Hair follicular keratinocyte (primary cell): ENCODE data around the gene SPRR2F. TPM values are rescaled to one million over a fixed set of nuclear protein-coding genes. Genes with fewer than 3 reads are reported as not detected.

Experiments
- total RNA-seq: library from RNA; depleted of rRNA; stranded (reverse); fragments of >200 nt; gene quantifications from 2 replicates; pipeline ENCODE4 v1.2.3, GENCODE V29; 2015

Gene SPRR2F
- total RNA-seq: not detected in 2 replicates

GRCh38 chr1:153113416-153113815 is at the start of gene SPRR2F:
Gene SPRR2F (minus strand): TSS chr1:153113516. CDS start chr1:153112733, 783 bp downstream.

DNA sequence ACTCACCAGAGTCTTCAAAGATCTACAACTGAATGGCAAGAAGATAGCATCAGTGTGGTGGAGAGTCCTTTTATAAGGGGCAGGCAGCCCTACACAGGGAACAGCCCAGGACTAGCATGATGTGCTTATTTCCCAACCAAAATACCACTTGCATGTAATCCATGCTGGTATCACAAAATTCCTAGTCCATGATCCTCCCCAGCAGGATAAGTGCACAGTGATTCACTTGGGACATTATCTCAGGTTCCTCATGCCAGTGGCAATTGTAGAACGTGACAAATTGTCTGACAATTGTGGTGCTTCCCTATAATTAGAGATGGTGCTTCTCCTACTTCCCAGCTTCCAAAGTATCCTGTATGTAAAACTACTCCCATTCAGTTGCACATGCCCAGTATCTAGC is 37.5 kb upstream of the SPRR2F start, which contains the start of gene SPRR2G:
Gene SPRR2G, minus strand, starts transcription at position 45 of the 400 bp plus-strand sequence. CDS start 780 bp downstream, outside the sequence.

DNA sequence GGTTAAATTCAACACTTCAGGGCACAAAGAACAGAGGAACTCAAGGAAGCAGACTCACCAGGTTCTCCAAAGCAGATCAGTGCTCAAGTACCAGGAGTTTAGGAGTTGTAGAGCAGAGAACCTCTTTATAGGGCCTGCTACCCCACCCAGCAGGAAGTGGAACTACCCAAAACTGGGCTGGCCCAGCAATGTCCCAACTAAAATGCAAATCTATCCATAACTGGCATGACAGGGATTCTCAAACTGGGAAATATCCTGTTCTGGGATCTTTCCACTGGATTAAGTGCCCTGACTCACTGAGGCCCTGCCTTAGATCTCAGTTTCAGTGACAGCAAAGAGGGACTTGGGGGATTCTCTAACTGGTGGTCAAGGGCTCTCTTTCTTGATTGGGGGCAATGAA is 18.9 kb downstream of the SPRR2F start, which contains the start of gene SPRR2E:
Gene SPRR2E, minus strand, starts transcription at position 101 of the 400 bp plus-strand sequence. CDS start 775 bp downstream, outside the sequence.

DNA sequence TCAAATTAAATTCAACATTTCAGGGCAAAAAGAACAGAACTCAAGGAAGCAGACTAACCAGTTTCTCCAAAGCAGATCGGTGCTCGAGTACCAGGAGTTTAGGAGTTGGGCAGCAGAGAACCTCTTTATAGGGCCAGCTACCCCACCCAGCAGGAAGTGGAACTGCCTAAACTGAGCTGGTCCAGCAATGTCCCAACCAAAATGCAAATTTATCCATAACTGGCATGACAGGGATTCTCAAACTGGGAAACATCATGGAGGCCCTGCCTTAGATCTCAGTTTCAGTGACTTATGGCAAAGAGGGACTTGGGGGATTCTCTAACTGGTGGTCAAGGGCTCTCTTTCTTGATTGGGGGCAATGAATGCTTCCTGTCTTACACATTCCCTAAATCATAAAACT is 41.8 kb downstream of the SPRR2F start, which contains the start of gene SPRR2B:
Gene SPRR2B, minus strand, starts transcription at position 101 of the 400 bp plus-strand sequence. CDS start 772 bp downstream, outside the sequence.

Other genes with a start within 250 kb of the SPRR2F start
- gene SMCP, start 235.2 kb downstream of the SPRR2F start, total RNA-seq: not detected in 2 replicates
- gene IVL, start 205.0 kb downstream of the SPRR2F start, total RNA-seq: 5.2 and 10.2 TPM in 2 replicates
- gene SPRR5, start 166.3 kb downstream of the SPRR2F start, total RNA-seq: 0.31 TPM in 1 of 2 replicates, not detected in the other
- not detected in 2 replicates for gene SPRR4, start 142.9 kb downstream of the SPRR2F start, total RNA-seq
- not detected in 2 replicates for gene SPRR1A, start 129.4 kb downstream of the SPRR2F start, total RNA-seq
- 0.61 and 0.70 TPM in 2 replicates for gene SPRR3, start 111.8 kb downstream of the SPRR2F start, total RNA-seq
- gene SPRR1B, start 82.3 kb downstream of the SPRR2F start, total RNA-seq: 31.1 and 43.3 TPM in 2 replicates
- gene SPRR2D, start 72.4 kb downstream of the SPRR2F start, total RNA-seq: 1.1 and 1.2 TPM in 2 replicates
- 0.39 and 0.87 TPM in 2 replicates for gene SPRR2A, start 56.0 kb downstream of the SPRR2F start, total RNA-seq
- not detected in 2 replicates for gene SPRR2B, start 41.9 kb downstream of the SPRR2F start, total RNA-seq
- gene SPRR2E, start 19.0 kb downstream of the SPRR2F start, total RNA-seq: 1.1 TPM in 1 of 2 replicates, not detected in the other
- gene SPRR2G, start 37.4 kb upstream of the SPRR2F start, total RNA-seq: not detected in 2 replicates
- not detected in 2 replicates for gene LELP1, start 89.9 kb upstream of the SPRR2F start, total RNA-seq
- not detected in 2 replicates for gene PRR9, start 104.1 kb upstream of the SPRR2F start, total RNA-seq
- gene LORICRIN, start 146.2 kb upstream of the SPRR2F start, total RNA-seq: not detected in 2 replicates
- gene PGLYRP3, start 199.4 kb upstream of the SPRR2F start, total RNA-seq: 0.34 and 0.62 TPM in 2 replicates
- 0.30 and 0.55 TPM in 2 replicates for gene PGLYRP4, start 235.3 kb upstream of the SPRR2F start, total RNA-seq
- gene S100A9, start 244.3 kb upstream of the SPRR2F start, total RNA-seq: 1,435 and 1,560 TPM in 2 replicates